Nephron progenitor cell (in vitro differentiated cells): Measurements from ENCODE around the gene PRKCE.

Experiments
- DNase-seq: peaks from one replicate; pipeline ENCODE4 v3.0.0; 2021
- H3K27ac Mint-ChIP-seq: 2 replicates; pipeline ENCODE4 v1.8.0; 2021; ENCODE audit warnings: mild to moderate bottlenecking, moderate library complexity, mixed read lengths
- H3K27me3 Mint-ChIP-seq: 2 replicates; pipeline ENCODE4 v1.8.0; 2021; ENCODE audit warnings: mild to moderate bottlenecking, low read depth, mixed read lengths; ENCODE audit not compliant: poor library complexity
- H3K36me3 Mint-ChIP-seq: 2 replicates; pipeline ENCODE4 v1.8.0; 2021; ENCODE audit warnings: low read depth, mixed read lengths
- H3K4me1 Mint-ChIP-seq: 2 replicates; pipeline ENCODE4 v1.8.0; 2021; ENCODE audit warnings: mixed read lengths
- H3K4me3 Mint-ChIP-seq: 2 replicates; pipeline ENCODE4 v1.8.0; 2021; ENCODE audit warnings: mild to moderate bottlenecking, moderate library complexity, mixed read lengths
- H3K9me3 Mint-ChIP-seq: 2 replicates; pipeline ENCODE4 v1.8.0; 2021; ENCODE audit warnings: mild to moderate bottlenecking, moderate library complexity, mixed read lengths
- TF ChIP-seq, protein P1 (sequence below): fragments of 200-600 bp; sonication (generic); IDR thresholded peaks from 2 replicates; pipeline ENCODE4 v1.5.0; 2021; ENCODE audit warnings: antibody characterized with exemption

The PRKCE gene

GRCh38 chr2:45782986-45783385 is 131.5 kb downstream of the PRKCE start:
- no peak for DNase-seq
- H3K36me3 Mint-ChIP-seq, result no peaks in the 10 kb centered on the region
- no peaks in the 10 kb centered on the region for H3K9me3 Mint-ChIP-seq

DNA sequence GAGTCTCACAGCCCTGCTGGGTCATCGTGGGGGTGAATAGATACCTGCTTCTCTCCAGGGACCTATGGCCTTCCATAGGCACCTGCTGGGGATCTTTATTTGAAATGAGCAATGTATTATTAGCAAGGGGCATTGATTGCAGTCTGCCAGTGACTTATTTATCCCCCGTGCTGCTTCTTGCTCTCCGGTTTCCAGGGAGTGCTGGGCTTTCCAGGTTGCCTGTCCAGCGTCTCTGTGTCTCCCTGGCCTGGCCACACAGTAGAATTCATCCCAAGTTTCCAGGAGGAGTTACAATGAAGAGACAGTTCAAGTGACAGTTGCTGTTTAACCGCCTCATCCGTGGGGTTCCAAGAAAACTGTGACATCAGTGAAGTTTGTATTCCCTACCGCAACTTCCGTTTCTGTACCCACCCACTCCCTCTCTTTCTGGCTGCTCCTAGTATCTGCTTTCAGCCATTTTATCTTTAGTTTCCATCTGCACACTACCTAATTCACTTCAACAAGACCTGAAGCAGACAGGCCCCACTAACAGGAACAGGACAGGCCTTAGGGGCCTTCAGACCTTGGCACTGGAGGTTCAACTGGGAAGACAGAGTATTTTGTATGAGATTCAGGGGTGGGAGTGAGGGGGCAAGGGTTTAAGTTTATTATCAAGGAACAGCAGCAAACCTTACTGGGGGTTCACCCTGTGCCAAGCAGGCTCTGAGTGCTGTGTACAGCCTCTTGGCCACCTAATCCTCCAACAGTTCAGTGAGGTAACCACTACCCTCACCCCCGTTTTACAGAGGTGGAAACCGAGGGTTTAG is 134.8 kb downstream of the PRKCE start:
- DNase-seq, result no peak
- no peak overlapping the region for H3K4me3 Mint-ChIP-seq
- no peak overlapping the region for H3K27ac Mint-ChIP-seq
- H3K9me3 Mint-ChIP-seq, result no peaks in the 10 kb centered on the region
- TF ChIP-seq, protein P1, sequence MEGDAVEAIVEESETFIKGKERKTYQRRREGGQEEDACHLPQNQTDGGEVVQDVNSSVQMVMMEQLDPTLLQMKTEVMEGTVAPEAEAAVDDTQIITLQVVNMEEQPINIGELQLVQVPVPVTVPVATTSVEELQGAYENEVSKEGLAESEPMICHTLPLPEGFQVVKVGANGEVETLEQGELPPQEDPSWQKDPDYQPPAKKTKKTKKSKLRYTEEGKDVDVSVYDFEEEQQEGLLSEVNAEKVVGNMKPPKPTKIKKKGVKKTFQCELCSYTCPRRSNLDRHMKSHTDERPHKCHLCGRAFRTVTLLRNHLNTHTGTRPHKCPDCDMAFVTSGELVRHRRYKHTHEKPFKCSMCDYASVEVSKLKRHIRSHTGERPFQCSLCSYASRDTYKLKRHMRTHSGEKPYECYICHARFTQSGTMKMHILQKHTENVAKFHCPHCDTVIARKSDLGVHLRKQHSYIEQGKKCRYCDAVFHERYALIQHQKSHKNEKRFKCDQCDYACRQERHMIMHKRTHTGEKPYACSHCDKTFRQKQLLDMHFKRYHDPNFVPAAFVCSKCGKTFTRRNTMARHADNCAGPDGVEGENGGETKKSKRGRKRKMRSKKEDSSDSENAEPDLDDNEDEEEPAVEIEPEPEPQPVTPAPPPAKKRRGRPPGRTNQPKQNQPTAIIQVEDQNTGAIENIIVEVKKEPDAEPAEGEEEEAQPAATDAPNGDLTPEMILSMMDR, result no peak
- H3K36me3 Mint-ChIP-seq, result no peaks in the 10 kb centered on the region
- peaks cover 9% of the 10 kb centered on the region for H3K4me1 Mint-ChIP-seq
- H3K27me3 Mint-ChIP-seq, result peaks cover 4% of the 10 kb centered on the region

More at GRCh38 chr2:45782986-45783385, 131.5 kb downstream of the PRKCE start:
- H3K4me3 Mint-ChIP-seq, result no peak overlapping the region
- H3K4me1 Mint-ChIP-seq, result peaks cover 6% of the 10 kb centered on the region
- H3K27ac Mint-ChIP-seq, result no peak overlapping the region
- H3K27me3 Mint-ChIP-seq, result peaks cover 4% of the 10 kb centered on the region
- TF ChIP-seq, protein P1, result no peak

DNA sequence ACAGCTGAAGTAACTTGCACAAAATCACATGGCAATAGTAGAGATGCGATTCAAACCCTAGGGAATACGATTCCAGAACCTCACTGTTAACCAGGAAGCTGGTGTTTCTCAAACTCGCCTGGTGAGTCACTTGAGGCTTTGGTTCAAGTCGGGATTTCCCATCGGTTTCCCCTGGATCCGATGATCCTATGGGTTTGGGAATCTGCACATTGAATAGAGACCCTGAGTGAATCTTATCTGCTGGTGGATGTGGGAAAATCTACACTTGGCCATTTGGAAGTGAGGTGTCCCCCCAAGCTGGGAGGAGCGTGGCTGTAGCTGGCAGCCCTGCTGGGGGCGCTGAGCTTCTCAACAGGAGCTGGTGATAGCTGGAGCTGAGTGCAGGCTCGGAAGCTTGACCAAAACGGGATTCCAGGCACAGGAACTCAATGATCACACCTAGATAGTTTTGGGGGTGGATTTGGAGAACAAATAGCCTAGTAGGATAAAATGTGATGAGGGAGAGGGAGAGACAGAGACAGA is 135.4 kb downstream of the PRKCE start:
- H3K36me3 Mint-ChIP-seq, result no peaks in the 10 kb centered on the region
- DNase-seq, result no peak

GRCh38 chr2:45788401-45788800 is 136.9 kb downstream of the PRKCE start:
- no peak overlapping the region for H3K4me3 Mint-ChIP-seq
- H3K36me3 Mint-ChIP-seq, result no peaks in the 10 kb centered on the region
- peaks cover 3% of the 10 kb centered on the region for H3K27me3 Mint-ChIP-seq
- H3K9me3 Mint-ChIP-seq, result no peaks in the 10 kb centered on the region
- DNase-seq, result no peak
- TF ChIP-seq, protein P1, result no peak
- H3K27ac Mint-ChIP-seq, result no peak overlapping the region
- peaks cover 9% of the 10 kb centered on the region for H3K4me1 Mint-ChIP-seq

More for the DNA sequence above, 135.4 kb downstream of the PRKCE start:
- peaks cover 7% of the 10 kb centered on the region for H3K27me3 Mint-ChIP-seq
- no peaks in the 10 kb centered on the region for H3K9me3 Mint-ChIP-seq
- H3K4me1 Mint-ChIP-seq, result peaks cover 9% of the 10 kb centered on the region
- no peak overlapping the region for H3K4me3 Mint-ChIP-seq
- H3K27ac Mint-ChIP-seq, result no peak overlapping the region
- TF ChIP-seq, protein P1, result no peak

- TF ChIP-seq, protein P1, result no peak
- Mint-ChIP-seq H3K27me3 (peaks cover 4% of the 10 kb centered on the region), H3K4me3 (no peak overlapping the region), H3K36me3 (no peaks in the 10 kb centered on the region), H3K27ac (no peak overlapping the region), H3K4me1 (peaks cover 18% of the 10 kb centered on the region), H3K9me3 (no peaks in the 10 kb centered on the region)
- no peak for DNase-seq
Measured at GRCh38 chr2:45789317-45789716, 137.8 kb downstream of the PRKCE start.
